Stimulated activated naive CD8-positive, alpha-beta T cell treated with anti-CD3 and anti-CD28 coated beads, Interleukin-15, Interleukin-2, amounts not matched to agents 100 ng/mL and 50 ng/mL, for 24 hours (primary cell): ENCODE data around the gene ZNF396.
A peak's percentile ranks its signal among the peaks of the same experiment; 100 is the strongest.

Experiments used
- H3K27ac Mint-ChIP-seq: one replicate; pipeline ENCODE4 v1.8.0; 2021; ENCODE audit warnings: mild to moderate bottlenecking, mixed read lengths
- H3K27me3 Mint-ChIP-seq: one replicate; pipeline ENCODE4 v1.8.0; 2021; ENCODE audit warnings: mixed read lengths
- H3K36me3 Mint-ChIP-seq: one replicate; pipeline ENCODE4 v1.8.0; 2021; ENCODE audit warnings: low read depth, mixed read lengths
- H3K4me1 Mint-ChIP-seq: one replicate; pipeline ENCODE4 v1.8.0; 2021; ENCODE audit warnings: low read depth, mixed read lengths
- H3K4me3 Mint-ChIP-seq: one replicate; pipeline ENCODE4 v1.8.0; 2021; ENCODE audit warnings: mild to moderate bottlenecking, mixed read lengths
- H3K9me3 Mint-ChIP-seq: one replicate; pipeline ENCODE4 v1.8.0; 2021; ENCODE audit warnings: mixed read lengths

The ZNF396 gene

GRCh38 chr18:35376742-35377695 lies at the start of gene ZNF396:
Gene ZNF396, minus strand, starts transcription at chr18:35377337. Its CDS starts 3,045 bp downstream, at chr18:35374292.
- H3K27me3 Mint-ChIP-seq: no peaks in the 10 kb centered on the region
- peak within 1 kb of the TSS; percentile 79 for H3K4me3 Mint-ChIP-seq
- H3K9me3 Mint-ChIP-seq: no peaks in the 10 kb centered on the region
- H3K4me1 Mint-ChIP-seq: peaks cover 15% of the 10 kb centered on the region
- H3K36me3 Mint-ChIP-seq: no peaks in the 10 kb centered on the region
- peak within 1 kb of the TSS; percentile 24 for H3K27ac Mint-ChIP-seq

GRCh38 chr18:35426786-35427185 lies 49.6 kb upstream of the ZNF396 start:
- H3K4me1 Mint-ChIP-seq: no peaks in the 10 kb centered on the region
- H3K4me3 Mint-ChIP-seq: no peak overlapping the region
- H3K36me3 Mint-ChIP-seq: no peaks in the 10 kb centered on the region
- no peak overlapping the region for H3K27ac Mint-ChIP-seq
- H3K27me3 Mint-ChIP-seq: peaks cover 9% of the 10 kb centered on the region
- H3K9me3 Mint-ChIP-seq: no peaks in the 10 kb centered on the region

GRCh38 chr18:35424356-35424755 lies 47.2 kb upstream of the ZNF396 start:
- peaks cover 5% of the 10 kb centered on the region for H3K27me3 Mint-ChIP-seq
- H3K4me1 Mint-ChIP-seq: no peaks in the 10 kb centered on the region
- H3K36me3 Mint-ChIP-seq: no peaks in the 10 kb centered on the region
- H3K27ac Mint-ChIP-seq: no peak overlapping the region
- no peak overlapping the region for H3K4me3 Mint-ChIP-seq
- no peaks in the 10 kb centered on the region for H3K9me3 Mint-ChIP-seq

GRCh38 chr18:35422237-35422636 lies 45.1 kb upstream of the ZNF396 start:
- peaks cover 5% of the 10 kb centered on the region for H3K36me3 Mint-ChIP-seq
- H3K9me3 Mint-ChIP-seq: peaks cover 15% of the 10 kb centered on the region
- H3K27ac Mint-ChIP-seq: no peak overlapping the region
- H3K4me3 Mint-ChIP-seq: no peak overlapping the region
- H3K27me3 Mint-ChIP-seq: peaks cover 8% of the 10 kb centered on the region
- peaks cover under 1% of the 10 kb centered on the region for H3K4me1 Mint-ChIP-seq

GRCh38 chr18:35418610-35419009 lies 41.5 kb upstream of the ZNF396 start:
- Mint-ChIP-seq H3K9me3 (peaks cover 19% of the 10 kb centered on the region), H3K4me3 (no peak overlapping the region), H3K36me3 (peaks cover 8% of the 10 kb centered on the region), H3K27ac (no peak overlapping the region), H3K27me3 (peaks cover 4% of the 10 kb centered on the region), H3K4me1 (peaks cover 25% of the 10 kb centered on the region)

- H3K4me1 Mint-ChIP-seq: peaks cover 36% of the 10 kb centered on the region
Observed at GRCh38 chr18:35417223-35417622, 40.1 kb upstream of the ZNF396 start.

GRCh38 chr18:35415511-35416073 lies 38.5 kb upstream of the ZNF396 start:
- H3K4me3 Mint-ChIP-seq: peak overlapping the region; percentile 59
- peaks cover 49% of the 10 kb centered on the region for H3K4me1 Mint-ChIP-seq
- peaks cover 19% of the 10 kb centered on the region for H3K9me3 Mint-ChIP-seq
- peaks cover 8% of the 10 kb centered on the region for H3K27me3 Mint-ChIP-seq
- H3K27ac Mint-ChIP-seq: peak overlapping the region; percentile 76
- peaks cover 8% of the 10 kb centered on the region for H3K36me3 Mint-ChIP-seq

More at GRCh38 chr18:35417223-35417622, 40.1 kb upstream of the ZNF396 start:
- Mint-ChIP-seq H3K36me3 (peaks cover 8% of the 10 kb centered on the region), H3K4me3 (no peak overlapping the region), H3K9me3 (peaks cover 19% of the 10 kb centered on the region), H3K27me3 (peaks cover 4% of the 10 kb centered on the region), H3K27ac (peak overlapping the region; percentile 15)

GRCh38 chr18:35413163-35413511 lies 36.0 kb upstream of the ZNF396 start:
- H3K9me3 Mint-ChIP-seq: peaks cover 12% of the 10 kb centered on the region
- no peak overlapping the region for H3K4me3 Mint-ChIP-seq
- H3K27ac Mint-ChIP-seq: no peak overlapping the region
- H3K27me3 Mint-ChIP-seq: peaks cover 10% of the 10 kb centered on the region
- peaks cover 8% of the 10 kb centered on the region for H3K36me3 Mint-ChIP-seq
- H3K4me1 Mint-ChIP-seq: peaks cover 53% of the 10 kb centered on the region

GRCh38 chr18:35411625-35412351 lies 34.7 kb upstream of the ZNF396 start:
- Mint-ChIP-seq H3K27me3 (peaks cover 6% of the 10 kb centered on the region), H3K27ac (no peak overlapping the region), H3K36me3 (no peaks in the 10 kb centered on the region), H3K4me1 (peaks cover 50% of the 10 kb centered on the region), H3K9me3 (no peaks in the 10 kb centered on the region), H3K4me3 (no peak overlapping the region)

GRCh38 chr18:35410561-35410960 lies 33.4 kb upstream of the ZNF396 start:
- Mint-ChIP-seq H3K36me3 (no peaks in the 10 kb centered on the region), H3K4me3 (no peak overlapping the region), H3K9me3 (no peaks in the 10 kb centered on the region), H3K27ac (no peak overlapping the region), H3K4me1 (peaks cover 40% of the 10 kb centered on the region), H3K27me3 (peaks cover 6% of the 10 kb centered on the region)

GRCh38 chr18:35409911-35410310 lies 32.8 kb upstream of the ZNF396 start:
- H3K4me1 Mint-ChIP-seq: peaks cover 33% of the 10 kb centered on the region
- H3K27ac Mint-ChIP-seq: no peak overlapping the region
- no peaks in the 10 kb centered on the region for H3K9me3 Mint-ChIP-seq
- no peak overlapping the region for H3K4me3 Mint-ChIP-seq
- peaks cover 6% of the 10 kb centered on the region for H3K27me3 Mint-ChIP-seq
- H3K36me3 Mint-ChIP-seq: no peaks in the 10 kb centered on the region

GRCh38 chr18:35408843-35409261 lies 31.7 kb upstream of the ZNF396 start:
- Mint-ChIP-seq H3K36me3 (no peaks in the 10 kb centered on the region), H3K27ac (no peak overlapping the region), H3K4me3 (no peak overlapping the region), H3K4me1 (peaks cover 28% of the 10 kb centered on the region), H3K9me3 (no peaks in the 10 kb centered on the region), H3K27me3 (peaks cover 6% of the 10 kb centered on the region)

GRCh38 chr18:35407871-35408481 lies 30.8 kb upstream of the ZNF396 start:
- Mint-ChIP-seq H3K36me3 (no peaks in the 10 kb centered on the region), H3K9me3 (no peaks in the 10 kb centered on the region), H3K4me3 (no peak overlapping the region), H3K27ac (no peak overlapping the region), H3K4me1 (peaks cover 25% of the 10 kb centered on the region), H3K27me3 (peaks cover 6% of the 10 kb centered on the region)

GRCh38 chr18:35406666-35407065 lies 29.5 kb upstream of the ZNF396 start:
- H3K9me3 Mint-ChIP-seq: no peaks in the 10 kb centered on the region
- no peaks in the 10 kb centered on the region for H3K36me3 Mint-ChIP-seq
- no peak overlapping the region for H3K4me3 Mint-ChIP-seq
- H3K4me1 Mint-ChIP-seq: peaks cover 12% of the 10 kb centered on the region
- H3K27me3 Mint-ChIP-seq: peaks cover 11% of the 10 kb centered on the region
- no peak overlapping the region for H3K27ac Mint-ChIP-seq
